Measurements from ENCODE around the gene COL4A2. TPM values are rescaled to one million over a fixed set of nuclear protein-coding genes. Genes with fewer than 3 reads are reported as not detected.

Gene COL4A2
- total RNA-seq, 1 experiment from 2014 or later: 67.4 TPM

- DNase-seq (ENCODE audit: low read depth): no peak
Measured at GRCh38 chr13:110339263-110339662, 32.2 kb downstream of the COL4A2 start.

GRCh38 chr13:110339975-110340550 is 33.0 kb downstream of the COL4A2 start:
- DNase-seq (ENCODE audit: low read depth): no peak

DNA sequence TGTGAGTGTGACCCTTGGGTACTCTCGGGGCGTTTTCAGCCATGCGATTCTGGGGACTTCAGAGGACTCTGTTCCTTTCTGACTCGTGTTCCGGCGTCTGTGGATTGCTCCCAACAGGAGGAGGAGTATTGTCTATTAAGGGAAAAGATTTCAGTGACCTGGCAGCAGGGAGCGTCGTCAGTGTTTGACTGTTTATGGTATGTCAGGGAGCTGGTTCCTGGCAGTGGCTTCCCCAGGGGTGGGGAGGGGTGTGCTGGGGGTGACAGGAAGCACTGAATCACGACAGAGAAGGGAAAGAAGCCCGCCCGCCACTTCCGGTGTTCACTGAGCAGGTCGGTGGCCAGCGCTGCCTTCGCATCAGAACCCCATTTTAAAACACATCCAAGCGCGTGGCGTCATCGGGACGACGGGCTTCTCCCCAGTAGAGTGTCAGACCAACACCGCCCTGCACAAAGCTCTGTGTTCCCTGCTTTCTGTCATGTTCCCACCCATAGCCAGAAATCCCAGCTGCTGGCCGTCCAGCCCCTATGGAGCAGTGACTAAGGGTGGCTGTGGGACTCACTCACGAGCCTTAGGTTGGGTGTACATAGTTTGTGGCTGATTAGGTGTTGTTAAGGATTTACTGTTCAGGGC is 33.8 kb downstream of the COL4A2 start:
- DNase-seq (ENCODE audit: low read depth): peak; percentile 75

DNA sequence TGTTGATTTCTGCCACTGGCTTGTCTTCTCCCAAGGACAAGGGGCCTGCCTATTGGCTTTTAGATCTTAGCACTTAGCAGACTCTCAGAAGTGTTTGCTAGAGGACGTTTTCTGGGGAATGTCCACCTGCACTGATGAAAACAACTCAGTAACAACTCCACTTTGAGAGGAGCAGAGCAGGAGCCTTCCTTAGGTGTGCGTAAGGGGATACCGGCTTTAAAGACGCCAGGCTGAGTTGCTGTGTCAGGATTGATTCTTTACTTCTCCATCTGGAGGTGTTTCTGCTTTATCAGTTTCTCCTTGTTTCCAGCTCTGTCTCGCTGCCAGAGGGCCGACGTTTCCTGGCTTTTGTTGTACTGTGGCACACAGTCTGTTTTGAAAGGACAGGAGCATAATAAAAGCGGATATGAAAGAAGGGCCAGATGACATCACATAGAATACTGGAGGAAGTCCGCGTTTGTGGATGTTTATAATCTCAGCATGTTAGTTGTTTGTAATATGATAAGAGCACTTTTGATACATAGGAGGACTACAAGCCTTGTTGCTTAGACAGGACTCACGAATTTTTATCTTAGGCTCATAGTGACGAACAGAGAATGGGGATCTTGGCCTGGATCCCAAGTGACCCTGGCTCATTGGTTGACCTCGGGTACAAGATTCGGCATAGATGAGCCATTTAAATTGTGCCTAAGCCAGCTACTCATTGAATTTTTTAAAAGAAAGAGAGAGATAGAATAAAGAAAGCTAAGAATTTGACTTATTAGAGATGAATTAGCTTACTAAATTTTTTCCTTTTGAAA is 34.6 kb downstream of the COL4A2 start:
- no peak for DNase-seq (ENCODE audit: low read depth)

GRCh38 chr13:110342474-110342873 is 35.4 kb downstream of the COL4A2 start:
- no peak for DNase-seq (ENCODE audit: low read depth)

DNA sequence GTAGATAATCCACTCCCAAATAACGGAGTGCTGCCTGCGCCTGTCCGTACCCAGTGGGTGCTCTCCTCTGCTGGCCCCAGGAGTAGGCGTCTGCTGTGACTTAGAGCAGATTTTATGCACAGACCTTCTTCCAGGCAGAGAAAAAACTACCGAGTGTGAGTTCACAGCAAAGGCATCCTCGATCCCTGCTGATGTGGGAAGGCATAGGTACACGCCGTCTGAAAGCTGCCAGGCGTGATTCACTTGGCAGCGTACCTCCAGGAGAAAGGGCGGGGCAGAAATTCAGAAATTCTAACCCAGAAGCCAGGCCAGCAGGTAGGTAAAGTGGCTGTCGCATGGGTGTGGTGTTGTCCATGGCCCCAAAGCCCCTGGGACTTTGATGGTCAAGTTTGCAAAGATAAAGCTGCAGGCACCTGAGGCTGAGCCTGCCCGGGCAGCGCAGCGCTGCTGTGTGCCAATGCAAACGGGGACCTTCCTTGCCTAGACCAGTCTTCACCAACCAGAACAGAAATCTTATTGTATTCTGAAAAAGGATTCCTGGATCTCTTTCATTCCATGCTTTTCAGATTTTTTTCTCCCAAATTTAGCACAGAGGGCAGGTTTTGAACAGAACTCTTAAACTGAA is 36.3 kb downstream of the COL4A2 start:
- no peak for DNase-seq (ENCODE audit: low read depth)

- DNase-seq (ENCODE audit: low read depth): no peak
Measured at GRCh38 chr13:110344320-110344719, 37.2 kb downstream of the COL4A2 start.

DNA sequence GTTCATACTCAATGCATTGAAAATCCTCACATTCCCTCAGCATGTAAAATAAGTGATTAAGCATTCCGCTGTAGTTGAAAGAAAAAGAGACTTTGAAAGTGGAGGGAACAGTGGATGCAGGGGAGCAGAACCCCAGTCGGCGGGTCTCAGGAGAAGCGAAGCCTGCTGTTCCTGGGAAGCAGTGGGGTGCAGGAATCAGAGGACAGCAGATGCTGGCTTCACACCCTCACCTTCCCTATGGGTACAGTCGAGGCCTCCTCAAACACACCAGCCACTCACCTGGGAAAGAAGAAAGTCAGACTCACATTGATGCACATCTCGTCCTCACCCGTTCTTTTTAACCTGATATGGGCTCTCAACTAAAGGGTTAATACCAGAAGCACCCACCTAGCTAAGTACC is 38.2 kb downstream of the COL4A2 start:
- no peak for DNase-seq (ENCODE audit: low read depth)

GRCh38 chr13:110345701-110346100 is 38.6 kb downstream of the COL4A2 start:
- DNase-seq (ENCODE audit: low read depth): no peak

DNA sequence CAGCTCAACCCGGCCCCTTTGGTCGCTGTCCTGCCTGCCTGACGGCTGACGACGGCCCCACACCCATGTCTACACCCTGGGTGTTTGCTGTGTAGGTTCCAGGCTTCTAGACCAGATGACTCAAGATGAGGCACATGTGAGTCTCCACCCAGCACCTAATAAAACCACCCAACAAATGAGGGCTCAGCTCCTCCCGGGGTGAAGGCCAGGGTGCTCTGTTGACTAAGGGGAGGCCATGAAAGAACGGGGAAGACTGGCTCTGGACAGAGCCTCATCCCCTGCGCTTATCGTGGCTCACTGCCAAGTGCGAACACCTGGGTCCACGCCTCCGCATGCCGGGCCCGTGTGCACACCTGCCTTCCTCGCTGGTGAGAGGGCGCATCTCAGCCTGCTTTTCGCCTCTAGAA is 39.6 kb downstream of the COL4A2 start:
- no peak for DNase-seq (ENCODE audit: low read depth)

GRCh38 chr13:110347088-110347487 is 40.0 kb downstream of the COL4A2 start:
- DNase-seq (ENCODE audit: low read depth): no peak

GRCh38 chr13:110347535-110348308 is 40.6 kb downstream of the COL4A2 start:
- peak; percentile 84 for DNase-seq (ENCODE audit: low read depth)

GRCh38 chr13:110348309-110349105 is 41.4 kb downstream of the COL4A2 start:
- DNase-seq (ENCODE audit: low read depth): no peak

DNA sequence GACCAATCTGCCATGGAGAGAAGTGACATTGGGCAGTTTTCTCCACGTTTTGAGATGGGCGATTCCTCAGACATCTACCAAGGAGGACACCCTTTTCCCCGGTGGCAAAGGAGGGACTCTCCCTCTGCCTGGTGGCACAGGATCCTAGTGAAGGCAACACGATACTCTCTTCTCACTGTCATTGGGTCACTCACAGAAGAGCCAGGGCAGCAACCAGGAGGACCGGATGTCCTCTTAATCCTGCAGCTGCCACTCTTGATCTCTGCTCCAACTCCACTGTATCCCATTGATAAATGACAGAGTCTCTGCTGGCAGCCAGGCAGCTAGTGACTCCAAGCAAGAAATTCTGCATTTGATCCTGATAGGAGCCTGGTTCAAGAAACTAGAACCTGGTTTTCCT is 42.2 kb downstream of the COL4A2 start:
- peak; percentile 47 for DNase-seq (ENCODE audit: low read depth)

- no peak for DNase-seq (ENCODE audit: low read depth)
Measured at GRCh38 chr13:110350049-110350448, 43.0 kb downstream of the COL4A2 start.

DNA sequence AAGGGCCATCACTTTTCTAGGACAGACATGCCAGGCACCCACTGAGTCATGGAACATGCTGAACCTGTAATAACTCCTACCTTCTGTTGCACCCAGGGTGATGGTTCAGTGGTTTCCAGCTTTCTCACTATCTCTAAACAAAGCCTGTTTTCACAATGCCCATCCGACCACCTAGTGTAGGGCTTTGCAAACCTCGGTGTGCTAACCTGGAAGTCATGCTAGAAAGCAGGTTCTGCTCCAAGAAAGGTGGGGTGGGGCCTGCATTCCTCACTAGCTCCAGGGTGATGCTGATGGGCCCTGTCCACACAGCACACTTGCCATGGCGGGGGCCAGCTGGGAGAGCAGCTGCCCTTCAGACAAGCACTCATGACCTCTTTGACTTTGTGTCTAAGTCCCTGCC is 43.4 kb downstream of the COL4A2 start:
- DNase-seq (ENCODE audit: low read depth): no peak

DNA sequence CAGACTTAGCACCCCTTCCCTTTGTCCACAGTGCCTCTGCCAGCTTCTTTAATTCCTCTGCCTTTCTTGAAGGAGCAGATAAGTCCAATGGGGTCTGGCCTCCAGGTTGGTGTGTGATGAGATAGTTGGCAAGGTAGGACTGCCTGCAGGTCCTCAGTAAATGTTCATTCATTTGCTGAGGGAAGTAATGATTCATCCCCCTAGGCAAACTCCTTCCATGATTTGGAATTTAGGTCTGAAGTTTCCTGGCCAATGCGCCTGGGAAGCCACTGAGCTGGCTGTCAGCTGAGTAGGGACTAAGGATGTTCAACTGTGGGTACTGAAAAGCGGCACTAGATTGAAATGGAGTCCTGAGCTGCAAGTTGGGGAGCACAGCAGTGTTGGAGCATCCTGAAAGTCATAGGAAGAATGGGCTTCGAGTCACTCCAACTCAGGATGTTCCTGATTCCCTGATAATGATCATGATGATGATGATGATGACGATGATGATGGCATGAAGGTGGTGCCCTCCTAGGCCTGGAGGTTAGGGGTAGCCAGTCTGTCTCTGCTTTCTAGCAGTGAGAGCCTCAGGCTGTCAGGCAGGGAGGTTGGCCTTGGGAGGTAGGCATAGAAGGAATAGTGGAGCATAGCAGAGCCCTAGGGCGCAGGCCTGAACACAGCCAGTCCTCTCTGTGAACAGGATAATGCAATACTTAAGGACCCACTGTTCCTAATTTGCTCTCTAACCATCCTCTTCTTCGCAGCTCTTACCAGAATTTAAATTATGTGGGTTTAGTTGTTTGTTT is 44.7 kb downstream of the COL4A2 start:
- DNase-seq (ENCODE audit: low read depth): no peak

DNA sequence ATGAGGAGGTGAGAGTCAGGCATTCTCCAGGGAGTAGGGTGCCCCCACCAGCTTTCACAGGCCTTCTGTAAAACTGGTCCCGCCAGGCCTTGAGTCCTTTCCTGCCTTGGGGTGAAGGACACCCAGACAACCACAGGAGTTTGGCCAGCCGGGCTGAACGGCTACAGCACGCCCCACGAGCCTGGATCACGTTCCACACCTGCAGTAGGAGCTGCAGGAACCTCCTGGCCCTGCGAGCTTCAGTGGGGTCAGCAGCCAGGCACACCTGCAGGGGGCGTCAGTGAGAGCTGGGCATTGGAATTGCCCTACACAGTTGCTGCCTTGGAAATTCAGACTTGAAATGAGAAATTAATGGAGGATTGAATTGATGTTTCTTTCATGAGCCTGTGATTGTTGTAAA is 45.7 kb downstream of the COL4A2 start:
- DNase-seq (ENCODE audit: low read depth): no peak

- DNase-seq (ENCODE audit: low read depth): no peak
Measured at GRCh38 chr13:110353339-110353977, 46.4 kb downstream of the COL4A2 start.
